Measurements from ENCODE around the gene ABCF1.

Gene ABCF1

GRCh38 chr6:30562470-30563425 lies 8.5 kb upstream of the ABCF1 start:
- H3K4me3 ChIP-seq (ENCODE audit: low read depth, low read length): no peak overlapping the region
- no peak for TF ChIP-seq CTCF (IDR thresholded peaks at IDR 0.05; ENCODE audit: insufficient read depth, low read depth, low read length, missing control alignments)
- DNase-seq (ENCODE audit: low read depth): no peak

- TF ChIP-seq CTCF (IDR thresholded peaks at IDR 0.05; ENCODE audit: insufficient read depth, low read depth, low read length, missing control alignments): no peak
- no peak overlapping the region for H3K4me3 ChIP-seq (ENCODE audit: low read depth, low read length)
- no peak for DNase-seq (ENCODE audit: low read depth)
These were observed 7.1 kb upstream of the ABCF1 start for GRCh38 chr6:30564114-30564513.

- TF ChIP-seq CTCF (IDR thresholded peaks at IDR 0.05; ENCODE audit: insufficient read depth, low read depth, low read length, missing control alignments): no peak
- DNase-seq (ENCODE audit: low read depth): no peak
- H3K4me3 ChIP-seq (ENCODE audit: low read depth, low read length): no peak overlapping the region
These were observed 5.5 kb upstream of the ABCF1 start for GRCh38 chr6:30565772-30566171.

GRCh38 chr6:30568245-30568644 lies 3.0 kb upstream of the ABCF1 start:
- no peak for TF ChIP-seq CTCF (IDR thresholded peaks at IDR 0.05; ENCODE audit: insufficient read depth, low read depth, low read length, missing control alignments)
- H3K4me3 ChIP-seq (ENCODE audit: low read depth, low read length): no peak overlapping the region
- DNase-seq (ENCODE audit: low read depth): peak; percentile 26

- no peak for TF ChIP-seq CTCF (IDR thresholded peaks at IDR 0.05; ENCODE audit: insufficient read depth, low read depth, low read length, missing control alignments)
- H3K4me3 ChIP-seq (ENCODE audit: low read depth, low read length): peak overlapping the region; percentile 95
- DNase-seq (ENCODE audit: low read depth): no peak
These were observed 979 bp upstream of the ABCF1 start for GRCh38 chr6:30570263-30570662.

- peak overlapping the region; percentile 95 for H3K4me3 ChIP-seq (ENCODE audit: low read depth, low read length)
- no peak for DNase-seq (ENCODE audit: low read depth)
- no peak for TF ChIP-seq CTCF (IDR thresholded peaks at IDR 0.05; ENCODE audit: insufficient read depth, low read depth, low read length, missing control alignments)
These were observed 535 bp upstream of the ABCF1 start for GRCh38 chr6:30570740-30571074.

- peak overlapping the region; percentile 95 for H3K4me3 ChIP-seq (ENCODE audit: low read depth, low read length)
- TF ChIP-seq CTCF (IDR thresholded peaks at IDR 0.05; ENCODE audit: insufficient read depth, low read depth, low read length, missing control alignments): no peak
- no peak for DNase-seq (ENCODE audit: low read depth)
These were observed 480 bp downstream of the ABCF1 start for GRCh38 chr6:30571762-30572082.

All from GM12865 (cell line).